ENCODE data around the gene SLC9A5.

SLC9A5 gene

DNA sequence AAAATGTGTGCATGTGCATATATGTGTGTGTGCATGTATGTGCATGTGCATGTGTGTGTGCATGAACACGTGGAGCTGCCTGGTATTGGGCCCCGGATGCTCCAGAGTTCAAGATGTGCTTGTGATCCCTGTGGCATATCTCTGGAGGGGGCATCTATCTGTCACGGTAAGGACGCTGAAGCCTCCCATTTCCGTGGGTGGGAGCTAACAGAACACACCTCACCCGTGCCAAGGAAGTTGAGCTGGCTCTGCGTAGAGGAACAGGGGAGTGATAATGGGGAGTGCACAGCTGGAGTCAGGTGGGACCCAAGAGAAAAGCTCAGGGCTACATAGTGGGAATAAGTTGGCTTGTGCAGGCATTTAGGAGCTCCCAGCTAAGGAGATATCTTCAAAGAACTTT lies 37.1 kb upstream of the SLC9A5 start:
- TF ChIP-seq ZNF8 (CRISPR knock-in tag; IDR thresholded peaks at IDR 0.05) (no peak), GLIS3 (CRISPR knock-in tag; IDR thresholded peaks at IDR 0.05) (no peak), PPARA (CRISPR knock-in tag; IDR thresholded peaks at IDR 0.05; ENCODE audit: borderline replicate concordance) (no peak), ZNF70 (CRISPR knock-in tag; IDR thresholded peaks at IDR 0.05) (no peak), OSR1 (CRISPR knock-in tag; IDR thresholded peaks at IDR 0.05) (no peak), ZFP30 (CRISPR knock-in tag; IDR thresholded peaks at IDR 0.05) (no peak), SNAI2 (CRISPR knock-in tag; IDR thresholded peaks at IDR 0.05) (no peak), BACH2 (CRISPR knock-in tag; IDR thresholded peaks at IDR 0.05; ENCODE audit: borderline replicate concordance) (no peak), TCF4 (CRISPR knock-in tag; IDR thresholded peaks at IDR 0.05; ENCODE audit: borderline replicate concordance) (no peak), ZFP3 (CRISPR knock-in tag; IDR thresholded peaks at IDR 0.05) (no peak)
- TF ChIP-seq, protein P1, sequence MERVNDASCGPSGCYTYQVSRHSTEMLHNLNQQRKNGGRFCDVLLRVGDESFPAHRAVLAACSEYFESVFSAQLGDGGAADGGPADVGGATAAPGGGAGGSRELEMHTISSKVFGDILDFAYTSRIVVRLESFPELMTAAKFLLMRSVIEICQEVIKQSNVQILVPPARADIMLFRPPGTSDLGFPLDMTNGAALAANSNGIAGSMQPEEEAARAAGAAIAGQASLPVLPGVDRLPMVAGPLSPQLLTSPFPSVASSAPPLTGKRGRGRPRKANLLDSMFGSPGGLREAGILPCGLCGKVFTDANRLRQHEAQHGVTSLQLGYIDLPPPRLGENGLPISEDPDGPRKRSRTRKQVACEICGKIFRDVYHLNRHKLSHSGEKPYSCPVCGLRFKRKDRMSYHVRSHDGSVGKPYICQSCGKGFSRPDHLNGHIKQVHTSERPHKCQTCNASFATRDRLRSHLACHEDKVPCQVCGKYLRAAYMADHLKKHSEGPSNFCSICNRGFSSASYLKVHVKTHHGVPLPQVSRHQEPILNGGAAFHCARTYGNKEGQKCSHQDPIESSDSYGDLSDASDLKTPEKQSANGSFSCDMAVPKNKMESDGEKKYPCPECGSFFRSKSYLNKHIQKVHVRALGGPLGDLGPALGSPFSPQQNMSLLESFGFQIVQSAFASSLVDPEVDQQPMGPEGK (CRISPR knock-in tag; IDR thresholded peaks at IDR 0.05; ENCODE audit: borderline replicate concordance) = no peak
- TF ChIP-seq, protein P2, sequence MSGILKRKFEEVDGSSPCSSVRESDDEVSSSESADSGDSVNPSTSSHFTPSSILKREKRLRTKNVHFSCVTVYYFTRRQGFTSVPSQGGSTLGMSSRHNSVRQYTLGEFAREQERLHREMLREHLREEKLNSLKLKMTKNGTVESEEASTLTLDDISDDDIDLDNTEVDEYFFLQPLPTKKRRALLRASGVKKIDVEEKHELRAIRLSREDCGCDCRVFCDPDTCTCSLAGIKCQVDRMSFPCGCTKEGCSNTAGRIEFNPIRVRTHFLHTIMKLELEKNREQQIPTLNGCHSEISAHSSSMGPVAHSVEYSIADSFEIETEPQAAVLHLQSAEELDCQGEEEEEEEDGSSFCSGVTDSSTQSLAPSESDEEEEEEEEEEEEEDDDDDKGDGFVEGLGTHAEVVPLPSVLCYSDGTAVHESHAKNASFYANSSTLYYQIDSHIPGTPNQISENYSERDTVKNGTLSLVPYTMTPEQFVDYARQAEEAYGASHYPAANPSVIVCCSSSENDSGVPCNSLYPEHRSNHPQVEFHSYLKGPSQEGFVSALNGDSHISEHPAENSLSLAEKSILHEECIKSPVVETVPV (CRISPR knock-in tag; IDR thresholded peaks at IDR 0.05) = no peak
- no peak for ATAC-seq

DNA sequence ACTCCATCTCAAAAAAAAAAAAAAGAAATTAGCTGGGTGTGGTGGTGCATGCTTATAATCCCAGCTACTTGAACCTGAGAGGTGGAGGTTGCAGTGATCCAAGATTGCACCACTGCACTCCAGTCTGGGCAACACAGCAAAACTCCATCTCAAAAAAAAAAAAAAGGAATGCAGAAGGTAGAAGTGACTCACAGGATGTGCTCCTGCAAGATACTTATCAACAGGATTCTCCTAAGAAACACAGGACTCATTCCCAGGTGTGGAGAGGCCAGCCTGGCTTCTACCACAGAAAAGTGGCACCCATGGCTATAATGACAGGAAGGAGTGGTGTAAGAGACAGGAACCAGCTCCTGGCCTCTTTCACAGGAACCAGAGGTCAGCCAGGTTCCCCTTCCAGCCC lies 36.0 kb upstream of the SLC9A5 start:
- TF ChIP-seq, protein P2 (CRISPR knock-in tag; IDR thresholded peaks at IDR 0.05) = no peak
- TF ChIP-seq OSR1 (CRISPR knock-in tag; IDR thresholded peaks at IDR 0.05) = no peak
- no peak for TF ChIP-seq SNAI2 (CRISPR knock-in tag; IDR thresholded peaks at IDR 0.05)
- no peak for TF ChIP-seq ZFP3 (CRISPR knock-in tag; IDR thresholded peaks at IDR 0.05)
- no peak for TF ChIP-seq ZFP30 (CRISPR knock-in tag; IDR thresholded peaks at IDR 0.05)
- no peak for TF ChIP-seq ZNF70 (CRISPR knock-in tag; IDR thresholded peaks at IDR 0.05)
- TF ChIP-seq ZNF8 (CRISPR knock-in tag; IDR thresholded peaks at IDR 0.05) = no peak
- no peak for TF ChIP-seq ESRRG (CRISPR knock-in tag; IDR thresholded peaks at IDR 0.05)
- TF ChIP-seq ISL1 (CRISPR knock-in tag; IDR thresholded peaks at IDR 0.05) = no peak
- TF ChIP-seq ZNF565 (CRISPR knock-in tag; conservative IDR thresholded peaks at IDR 0.05; ENCODE audit: low read depth) = no peak
- no peak for TF ChIP-seq TOX (CRISPR knock-in tag; IDR thresholded peaks at IDR 0.05; ENCODE audit: borderline replicate concordance)
- TF ChIP-seq, protein P3, sequence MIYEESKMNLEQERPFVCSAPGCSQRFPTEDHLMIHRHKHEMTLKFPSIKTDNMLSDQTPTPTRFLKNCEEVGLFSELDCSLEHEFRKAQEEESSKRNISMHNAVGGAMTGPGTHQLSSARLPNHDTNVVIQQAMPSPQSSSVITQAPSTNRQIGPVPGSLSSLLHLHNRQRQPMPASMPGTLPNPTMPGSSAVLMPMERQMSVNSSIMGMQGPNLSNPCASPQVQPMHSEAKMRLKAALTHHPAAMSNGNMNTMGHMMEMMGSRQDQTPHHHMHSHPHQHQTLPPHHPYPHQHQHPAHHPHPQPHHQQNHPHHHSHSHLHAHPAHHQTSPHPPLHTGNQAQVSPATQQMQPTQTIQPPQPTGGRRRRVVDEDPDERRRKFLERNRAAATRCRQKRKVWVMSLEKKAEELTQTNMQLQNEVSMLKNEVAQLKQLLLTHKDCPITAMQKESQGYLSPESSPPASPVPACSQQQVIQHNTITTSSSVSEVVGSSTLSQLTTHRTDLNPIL (CRISPR knock-in tag; IDR thresholded peaks at IDR 0.05; ENCODE audit: low read depth) = no peak
- TF ChIP-seq GLIS3 (CRISPR knock-in tag; IDR thresholded peaks at IDR 0.05) = no peak
- TF ChIP-seq ARNTL (CRISPR knock-in tag; IDR thresholded peaks at IDR 0.05; ENCODE audit: borderline replicate concordance, low read depth) = no peak
- TF ChIP-seq, protein P1 (CRISPR knock-in tag; IDR thresholded peaks at IDR 0.05; ENCODE audit: borderline replicate concordance) = no peak
- no peak for TF ChIP-seq RARB (CRISPR knock-in tag; IDR thresholded peaks at IDR 0.05)
- TF ChIP-seq, protein P4, sequence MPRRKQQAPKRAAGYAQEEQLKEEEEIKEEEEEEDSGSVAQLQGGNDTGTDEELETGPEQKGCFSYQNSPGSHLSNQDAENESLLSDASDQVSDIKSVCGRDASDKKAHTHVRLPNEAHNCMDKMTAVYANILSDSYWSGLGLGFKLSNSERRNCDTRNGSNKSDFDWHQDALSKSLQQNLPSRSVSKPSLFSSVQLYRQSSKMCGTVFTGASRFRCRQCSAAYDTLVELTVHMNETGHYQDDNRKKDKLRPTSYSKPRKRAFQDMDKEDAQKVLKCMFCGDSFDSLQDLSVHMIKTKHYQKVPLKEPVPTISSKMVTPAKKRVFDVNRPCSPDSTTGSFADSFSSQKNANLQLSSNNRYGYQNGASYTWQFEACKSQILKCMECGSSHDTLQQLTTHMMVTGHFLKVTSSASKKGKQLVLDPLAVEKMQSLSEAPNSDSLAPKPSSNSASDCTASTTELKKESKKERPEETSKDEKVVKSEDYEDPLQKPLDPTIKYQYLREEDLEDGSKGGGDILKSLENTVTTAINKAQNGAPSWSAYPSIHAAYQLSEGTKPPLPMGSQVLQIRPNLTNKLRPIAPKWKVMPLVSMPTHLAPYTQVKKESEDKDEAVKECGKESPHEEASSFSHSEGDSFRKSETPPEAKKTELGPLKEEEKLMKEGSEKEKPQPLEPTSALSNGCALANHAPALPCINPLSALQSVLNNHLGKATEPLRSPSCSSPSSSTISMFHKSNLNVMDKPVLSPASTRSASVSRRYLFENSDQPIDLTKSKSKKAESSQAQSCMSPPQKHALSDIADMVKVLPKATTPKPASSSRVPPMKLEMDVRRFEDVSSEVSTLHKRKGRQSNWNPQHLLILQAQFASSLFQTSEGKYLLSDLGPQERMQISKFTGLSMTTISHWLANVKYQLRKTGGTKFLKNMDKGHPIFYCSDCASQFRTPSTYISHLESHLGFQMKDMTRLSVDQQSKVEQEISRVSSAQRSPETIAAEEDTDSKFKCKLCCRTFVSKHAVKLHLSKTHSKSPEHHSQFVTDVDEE (CRISPR knock-in tag; IDR thresholded peaks at IDR 0.05) = no peak

More for the DNA sequence above, 36.0 kb upstream of the SLC9A5 start:
- no peak for ATAC-seq

All from SK-N-SH treated with all-trans-retinoic acid at 6 μM for 48 hours (cell line).